K562 (cell line): ENCODE measurements around the gene TSR3. TPM values are rescaled to one million over a fixed set of nuclear protein-coding genes. Genes with fewer than 3 reads are reported as not detected.

Experiments
- GTF2F1 ChIP-seq: IDR thresholded peaks from 2 replicates; pipeline ENCODE4 v1.6.1; 2011; ENCODE audit warnings: low read depth, low read length, improper control_type of control experiment
- KHSRP ChIP-seq: fragments of 450-650 bp; IDR thresholded peaks from 2 replicates; pipeline ENCODE4 v1.6.1; 2017
- KLF16 ChIP-seq: IDR thresholded peaks from 2 replicates; pipeline ENCODE4 v1.6.1; 2016; ENCODE audit warnings: antibody characterized with exemption
- PHB2 ChIP-seq: fragments of 450-650 bp; IDR thresholded peaks from 2 replicates; pipeline ENCODE4 v1.6.1; 2017; ENCODE audit warnings: low read depth
- POLR2B ChIP-seq: fragments of 450-650 bp; IDR thresholded peaks from 2 replicates; pipeline ENCODE4 v1.6.1; 2018; ENCODE audit warnings: low read depth; ENCODE audit not compliant: partially characterized antibody
- RB1 ChIP-seq: fragments of 450-650 bp; IDR thresholded peaks from 2 replicates; pipeline ENCODE4 v1.6.1; 2017; ENCODE audit warnings: low read depth, mild to moderate bottlenecking
- RNF2 ChIP-seq: sonication (generic); IDR thresholded peaks from 2 replicates; pipeline ENCODE4 v1.6.1; 2016
- RREB1 ChIP-seq: fragments of 250-450 bp; sonication (Bioruptor Pico); IDR thresholded peaks from 2 replicates; pipeline ENCODE4 v1.4.0; 2020
- SREBF2 ChIP-seq: sonication (generic); formaldehyde crosslinking; IDR thresholded peaks from 2 replicates; pipeline ENCODE4 v1.4.0; 2020; ENCODE audit warnings: mild to moderate bottlenecking, missing genetic modification reagents
- STAG1 ChIP-seq: sonication (generic); formaldehyde crosslinking; IDR thresholded peaks from 2 replicates; pipeline ENCODE4 v1.5.0; 2020; ENCODE audit warnings: missing genetic modification reagents, borderline replicate concordance
- THRAP3 ChIP-seq: fragments of 450-650 bp; IDR thresholded peaks from 2 replicates; pipeline ENCODE4 v1.6.1; 2016; ENCODE audit warnings: mild to moderate bottlenecking, inconsistent platforms, borderline replicate concordance
- ZBTB9 ChIP-seq: fragments of 450-650 bp; formaldehyde crosslinking; IDR thresholded peaks from 2 replicates; pipeline ENCODE4 v1.4.0; 2020; ENCODE audit warnings: mild to moderate bottlenecking, moderate library complexity
- ZC3H4 ChIP-seq: sonication (generic); formaldehyde crosslinking; IDR thresholded peaks from 2 replicates; pipeline ENCODE4 v1.9.0; 2021; ENCODE audit warnings: missing genetic modification reagents, borderline replicate concordance
- ZNF239 ChIP-seq: fragments of 250-450 bp; sonication (Bioruptor Pico); IDR thresholded peaks from 2 replicates; pipeline ENCODE4 v1.4.0; 2020; ENCODE audit warnings: mild to moderate bottlenecking
- ZNF436 ChIP-seq: fragments of 250-450, 450-650 bp; sonication (Bioruptor Pico); formaldehyde crosslinking; IDR thresholded peaks from 2 replicates; pipeline ENCODE4 v1.7.0; 2020; ENCODE audit warnings: mild to moderate bottlenecking
- polyA plus RNA-seq, 8 experiments: library from polyadenylated mRNA; depleted of rRNA in 4 of 8; stranded (reverse) in 5 of 8; unstranded in 3 of 8; fragments of >200 nt; fragmentation: Nextera tagmentation in 2 of 8; fragmentation: Illumina TruSeq in 1 of 8; extraction: Ambion mirVana in 2 of 8; extraction: Trizol in 1 of 8; gene quantifications; 2 replicates each; pipeline versions ENCODE4 v1.2.1 to v1.2.3, GENCODE V29; 2011 to 2014; ENCODE audit warnings: inconsistent platforms in 1 of 8, missing spikeins in 1 of 8
- total RNA-seq, 7 experiments: library from RNA; depleted of rRNA in 6 of 7; stranded (reverse); fragments of >200 nt in 6 of 7; fragmentation: Illumina TruSeq in 2 of 7; extraction: Trizol in 2 of 7; gene quantifications; 2 replicates each; pipeline versions ENCODE4 v1.2.1 to v1.2.3, GENCODE V29; 2011 to 2021; ENCODE audit warnings: low replicate concordance in 1 of 7
- TF ChIP-seq, protein P1 (sequence below): fragments of 450-650 bp; IDR thresholded peaks from 2 replicates; pipeline ENCODE4 v1.6.1; 2016; ENCODE audit warnings: borderline replicate concordance
- TF ChIP-seq, protein P2 (sequence below), 2 experiments: fragments of 250-450 bp in 1 of 2; fragments of 450-650 bp in 1 of 2; sonication (Bioruptor Pico) in 1 of 2; IDR thresholded peaks; 2 replicates each; pipeline versions ENCODE4 v1.6.1 to v1.8.0; 2016 to 2021; ENCODE audit warnings: mild to moderate bottlenecking in 2 of 2, moderate library complexity in 2 of 2, missing compliant biosample characterization in 1 of 2, missing genetic modification characterization in 1 of 2

TSR3 gene
- total and polyA plus RNA-seq, 9 of the 15 experiments (the other 6 are each of a cell fraction or from before 2014, with no cell fraction given), result 1.5 to 74.8 (median 16.5) TPM

DNA sequence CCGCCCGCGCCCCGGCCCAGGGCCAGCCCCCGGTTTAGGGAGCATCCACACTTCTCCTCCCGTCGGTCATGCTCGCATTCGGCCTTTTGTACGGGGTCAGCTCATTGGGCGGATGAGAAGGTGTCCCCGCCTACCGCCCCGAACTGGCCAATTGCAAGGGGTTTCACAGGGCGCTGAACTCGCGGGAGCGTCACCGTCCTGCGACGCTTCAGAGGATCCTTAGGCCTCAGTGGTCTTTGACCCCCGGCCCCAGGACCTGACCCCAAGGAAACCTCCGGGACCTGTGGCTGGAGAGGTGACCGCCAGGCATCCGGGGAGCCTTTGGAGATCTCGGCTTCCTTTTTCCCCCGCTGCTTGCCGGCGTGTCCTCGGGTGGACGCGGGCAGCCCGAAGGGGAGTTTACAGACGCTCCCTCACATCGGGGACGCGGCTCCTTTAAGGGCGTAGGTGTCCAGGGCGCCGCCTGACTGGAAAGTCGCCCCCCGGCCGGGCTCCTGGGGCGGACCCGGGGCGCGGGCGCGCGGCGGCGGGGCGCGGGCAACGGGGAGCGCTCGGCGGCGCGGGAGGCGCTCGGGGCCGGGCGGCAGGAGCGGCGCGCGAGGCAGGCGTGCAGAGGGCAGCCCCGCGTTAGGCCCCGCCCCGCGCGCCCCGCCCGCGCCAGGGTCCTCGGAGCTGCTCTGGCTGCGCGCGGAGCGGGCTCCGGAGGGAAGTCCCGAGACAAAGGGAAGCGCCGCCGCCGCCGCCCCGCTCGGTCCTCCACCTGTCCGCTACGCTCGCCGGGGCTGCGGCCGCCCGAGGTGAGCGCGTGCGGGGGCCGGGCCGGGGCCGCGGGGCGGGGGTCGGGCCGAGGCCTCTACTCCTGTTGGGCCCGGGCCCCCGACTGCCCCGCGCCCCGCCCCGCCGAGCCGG lies 42.4 kb downstream of the TSR3 start, which contains the start of gene UBE2I (continued):
- TF ChIP-seq, protein P1, sequence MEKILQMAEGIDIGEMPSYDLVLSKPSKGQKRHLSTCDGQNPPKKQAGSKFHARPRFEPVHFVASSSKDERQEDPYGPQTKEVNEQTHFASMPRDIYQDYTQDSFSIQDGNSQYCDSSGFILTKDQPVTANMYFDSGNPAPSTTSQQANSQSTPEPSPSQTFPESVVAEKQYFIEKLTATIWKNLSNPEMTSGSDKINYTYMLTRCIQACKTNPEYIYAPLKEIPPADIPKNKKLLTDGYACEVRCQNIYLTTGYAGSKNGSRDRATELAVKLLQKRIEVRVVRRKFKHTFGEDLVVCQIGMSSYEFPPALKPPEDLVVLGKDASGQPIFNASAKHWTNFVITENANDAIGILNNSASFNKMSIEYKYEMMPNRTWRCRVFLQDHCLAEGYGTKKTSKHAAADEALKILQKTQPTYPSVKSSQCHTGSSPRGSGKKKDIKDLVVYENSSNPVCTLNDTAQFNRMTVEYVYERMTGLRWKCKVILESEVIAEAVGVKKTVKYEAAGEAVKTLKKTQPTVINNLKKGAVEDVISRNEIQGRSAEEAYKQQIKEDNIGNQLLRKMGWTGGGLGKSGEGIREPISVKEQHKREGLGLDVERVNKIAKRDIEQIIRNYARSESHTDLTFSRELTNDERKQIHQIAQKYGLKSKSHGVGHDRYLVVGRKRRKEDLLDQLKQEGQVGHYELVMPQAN, result peak; percentile 67; the same call in 1 of the 2 replicates
- TF ChIP-seq RB1 (peak; percentile 77; the same call in 1 of the 2 replicates), SREBF2 (no peak), THRAP3 (no peak), RREB1 (CRISPR knock-in tag) (no peak), GTF2F1 (no peak), STAG1 (no peak), KHSRP (peak; percentile 80), ZNF239 (CRISPR knock-in tag) (no peak), KLF16 (no peak), ZNF436 (no peak), RNF2 (peak; percentile 56), PHB2 (no peak), POLR2B (no peak), ZBTB9 (no peak), ZC3H4 (no peak)
- TF ChIP-seq, protein P2, sequence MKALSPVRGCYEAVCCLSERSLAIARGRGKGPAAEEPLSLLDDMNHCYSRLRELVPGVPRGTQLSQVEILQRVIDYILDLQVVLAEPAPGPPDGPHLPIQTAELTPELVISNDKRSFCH (CRISPR knock-in tag; IDR thresholded peaks at IDR 0.05), result no peak
- TF ChIP-seq, protein P2 (tag; IDR thresholded peaks at IDR 0.05), result peak; percentile 75; the same call in 1 of the 2 replicates
